DMS 273 (cell line): Measurements from ENCODE around the gene SLC7A4.
A peak's percentile ranks its signal among the peaks of the same experiment; 100 is the strongest.
"Not testable (repeated sequence)": the region's sequence is repeated elsewhere in the genome, so short reads cannot be mapped to it uniquely, and the experiment has no call there.

ENCODE experiments used
- DNase-seq: peaks from one replicate; lab custom pipeline; 2025; ENCODE audit not compliant: unreplicated experiment; lab: John Stamatoyannopoulos, UW

Gene SLC7A4

DNA sequence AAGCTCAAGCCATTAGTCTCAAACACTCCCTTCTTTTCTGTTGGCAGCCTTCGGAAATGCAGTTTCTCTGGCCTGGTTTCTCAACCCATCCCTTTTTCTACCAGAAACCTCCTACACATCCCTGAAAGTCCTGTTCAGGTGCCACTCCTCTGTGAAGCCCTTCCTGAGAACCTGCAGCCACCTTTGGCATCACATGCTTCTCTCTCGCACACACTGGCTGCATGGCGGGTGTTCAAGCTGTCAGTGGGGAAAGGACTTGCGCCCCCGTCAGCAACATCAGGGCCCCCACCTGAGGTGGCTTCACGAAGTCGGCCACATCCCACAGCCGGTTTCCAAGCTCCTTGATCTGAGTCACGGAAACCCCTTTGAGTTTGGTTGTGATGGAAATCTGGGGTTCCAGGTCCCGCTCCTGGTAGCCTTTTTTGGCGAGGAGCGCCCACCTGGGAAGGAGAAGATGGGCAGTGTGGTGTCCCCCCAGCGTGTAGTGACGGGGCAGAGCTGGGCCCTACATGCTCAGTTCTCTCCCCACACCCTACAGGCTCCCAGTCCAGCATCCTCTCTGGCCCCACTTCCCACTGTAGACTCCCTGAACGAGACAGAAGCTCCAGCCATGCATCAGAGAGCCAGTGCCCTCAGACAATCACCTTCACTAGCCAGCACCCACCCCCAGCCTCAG lies 11.6 kb upstream of the SLC7A4 start:
- DNase-seq: no peak

DNA sequence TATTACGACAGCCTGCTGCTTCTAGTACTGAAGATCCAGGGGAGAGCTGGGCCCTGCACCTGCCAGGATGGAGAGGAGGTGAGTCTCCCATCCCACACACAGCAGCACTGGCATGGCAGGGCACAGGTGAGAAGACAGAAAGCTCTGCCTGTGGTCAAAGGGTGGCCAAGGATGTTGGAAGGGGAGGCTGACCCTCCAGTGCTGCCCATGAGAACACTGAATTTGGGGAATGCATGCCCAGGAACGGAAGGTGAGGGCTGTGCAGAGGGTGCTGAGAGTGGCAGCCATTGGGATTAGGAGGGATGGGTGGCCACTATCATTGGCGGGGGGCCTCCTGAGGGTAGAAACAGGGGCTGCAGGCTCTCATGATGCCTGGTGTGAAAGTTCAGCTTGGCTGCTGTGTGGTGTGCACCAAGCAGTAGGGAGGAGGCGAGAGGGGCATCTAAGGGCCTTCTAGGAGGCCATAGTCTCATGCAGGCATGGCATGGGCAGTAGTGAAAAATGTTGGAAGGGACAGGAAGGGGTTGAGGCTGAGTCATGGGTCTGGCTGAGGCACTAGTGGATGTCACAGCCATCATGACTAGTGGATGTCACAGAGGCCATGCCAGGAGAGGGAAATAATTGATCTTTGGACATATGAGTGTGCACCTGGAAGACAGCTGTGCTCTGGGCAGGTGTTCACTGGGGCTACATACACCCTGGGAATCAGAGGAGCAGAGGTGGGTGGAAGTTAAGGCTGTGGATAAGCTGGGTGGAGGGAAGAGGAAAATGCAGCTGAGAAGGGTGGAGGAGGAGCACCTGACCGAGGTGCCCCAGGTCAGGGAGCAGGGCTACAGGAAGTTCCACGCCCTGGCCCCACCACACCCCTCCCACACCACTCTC lies 10.9 kb upstream of the SLC7A4 start:
- DNase-seq: no peak

DNA sequence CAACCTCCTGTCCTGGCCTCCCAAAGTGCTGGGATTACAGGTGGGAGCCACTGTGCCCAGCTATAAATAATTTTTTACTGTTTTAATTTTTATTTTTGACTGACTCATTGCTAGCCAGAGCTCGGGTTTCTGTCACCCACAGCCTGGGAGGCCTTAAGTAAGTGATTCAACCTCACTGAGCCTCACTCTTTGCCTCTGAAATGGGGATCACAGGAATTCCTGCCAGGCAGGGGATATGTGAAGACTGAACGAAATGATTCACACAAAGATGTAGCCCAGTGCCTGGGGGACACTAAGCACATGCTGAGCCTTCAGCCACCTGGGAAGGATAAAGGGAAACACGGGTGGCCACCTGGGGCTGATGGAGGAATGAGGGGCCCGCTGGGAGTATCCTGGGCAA lies 9.6 kb upstream of the SLC7A4 start:
- no peak for DNase-seq

DNA sequence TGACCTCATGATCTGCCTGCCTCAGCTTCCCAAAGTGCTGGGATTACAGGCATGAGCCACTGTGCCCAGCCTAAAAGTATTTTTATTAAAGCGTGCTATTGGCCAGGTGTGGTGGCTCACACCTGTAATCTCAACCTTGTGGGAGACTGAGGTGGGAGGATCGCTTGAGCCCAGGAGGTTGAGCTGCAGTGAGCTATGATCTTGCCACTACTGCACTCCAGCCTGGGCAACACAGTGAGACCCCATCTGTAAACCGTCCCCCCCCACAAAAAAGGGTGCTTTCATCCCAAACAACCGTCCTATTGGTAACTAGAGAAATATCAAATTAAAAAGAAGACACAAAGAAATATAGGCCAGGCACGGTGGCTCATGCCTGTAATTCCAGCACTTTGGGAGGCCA lies 6.8 kb upstream of the SLC7A4 start:
- DNase-seq: not testable (repeated sequence)

DNA sequence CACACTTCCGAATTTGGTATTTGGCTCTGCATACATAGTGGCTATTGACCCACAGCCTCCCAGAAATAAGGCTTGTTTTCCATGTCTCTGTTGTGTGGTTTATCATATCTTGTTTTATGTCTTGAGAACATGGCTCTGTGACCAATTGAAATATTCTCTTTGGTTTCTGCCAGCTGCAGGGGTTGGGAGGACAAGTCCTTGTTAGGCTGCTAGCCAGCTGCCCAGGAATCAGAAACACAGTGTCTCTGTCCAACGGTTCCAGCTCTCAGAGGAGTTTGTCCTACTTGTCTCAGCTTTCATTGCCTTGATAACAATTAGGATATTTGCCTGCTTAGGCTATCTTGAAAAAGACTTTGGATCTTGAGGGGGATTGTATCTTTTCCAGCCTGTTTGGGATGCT lies 6.0 kb upstream of the SLC7A4 start:
- DNase-seq: no peak

DNA sequence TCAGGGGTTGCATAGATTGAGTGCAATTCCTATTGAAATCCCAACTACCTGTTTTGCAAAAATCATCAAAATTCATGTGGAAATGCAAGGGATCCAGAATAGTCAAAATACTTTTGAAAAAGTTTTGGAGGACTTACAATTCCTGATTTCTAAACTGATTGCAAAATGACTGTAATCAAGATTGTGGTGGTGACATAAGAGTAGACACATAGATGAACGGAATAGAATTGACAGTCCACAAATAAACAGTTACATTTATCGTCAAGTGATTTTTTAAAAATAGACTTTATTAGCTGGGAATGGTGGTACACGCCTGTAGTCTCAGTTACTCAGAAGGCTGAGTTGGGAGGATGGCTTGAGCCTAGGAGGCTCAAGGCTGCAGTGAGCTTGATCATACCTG lies 2.6 kb upstream of the SLC7A4 start:
- DNase-seq: no peak

DNA sequence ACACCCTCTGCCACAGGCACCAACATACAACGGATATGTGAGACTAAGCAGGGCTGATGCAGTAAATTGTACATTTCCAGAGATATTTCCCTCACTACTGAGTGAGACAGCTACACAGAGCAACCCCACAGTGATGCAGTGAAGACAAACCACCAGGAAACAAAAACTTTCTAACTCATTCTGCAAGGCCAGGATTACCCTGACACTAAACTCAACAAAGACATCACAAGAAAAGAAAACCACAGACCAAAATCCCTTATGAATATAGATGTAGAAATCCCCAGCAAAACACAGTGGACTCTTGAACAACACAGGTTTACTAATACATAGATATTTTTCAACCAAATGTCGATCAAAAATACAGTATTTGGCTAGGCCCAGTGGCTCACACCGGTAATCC lies 1.5 kb upstream of the SLC7A4 start:
- no peak for DNase-seq

DNA sequence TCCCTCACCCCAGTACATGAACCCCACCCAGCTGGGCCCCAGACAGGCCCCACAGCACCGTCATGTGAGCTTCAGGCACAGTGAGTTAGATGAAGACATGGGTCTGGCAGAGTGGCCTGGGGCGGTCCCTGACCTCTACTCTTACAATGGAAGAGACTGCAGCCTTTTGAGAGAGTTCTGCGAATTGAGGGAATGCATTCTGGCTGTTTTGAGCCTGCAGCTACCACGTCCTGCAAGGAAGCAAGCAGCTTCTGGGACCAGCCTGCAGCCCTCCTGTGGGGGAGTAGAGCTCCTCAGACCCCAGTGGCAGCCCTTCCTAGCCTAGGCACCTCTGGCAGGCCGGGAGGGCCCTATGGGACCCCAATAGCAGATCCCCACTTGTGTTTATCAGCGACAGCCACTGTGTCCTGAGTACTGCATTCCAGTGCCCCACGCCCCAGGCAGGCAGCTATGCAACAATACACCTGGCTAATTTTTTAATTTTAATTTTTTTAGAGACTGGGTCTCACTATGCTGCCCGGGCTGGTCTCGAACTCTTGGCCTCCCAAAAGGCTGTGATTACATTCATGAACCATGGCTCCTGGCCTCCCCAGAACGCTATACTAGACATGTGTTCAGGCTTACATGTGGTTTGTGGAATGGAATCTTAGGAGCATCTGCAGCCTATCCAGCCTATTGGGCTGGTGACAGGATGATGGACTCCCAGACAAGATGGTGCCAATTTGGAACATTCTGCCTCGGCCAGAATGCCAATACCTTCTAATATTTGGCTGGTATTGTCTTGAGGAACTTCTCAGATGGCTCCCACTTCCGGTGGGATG lies 717 bp upstream of the SLC7A4 start:
- no peak for DNase-seq

DNA sequence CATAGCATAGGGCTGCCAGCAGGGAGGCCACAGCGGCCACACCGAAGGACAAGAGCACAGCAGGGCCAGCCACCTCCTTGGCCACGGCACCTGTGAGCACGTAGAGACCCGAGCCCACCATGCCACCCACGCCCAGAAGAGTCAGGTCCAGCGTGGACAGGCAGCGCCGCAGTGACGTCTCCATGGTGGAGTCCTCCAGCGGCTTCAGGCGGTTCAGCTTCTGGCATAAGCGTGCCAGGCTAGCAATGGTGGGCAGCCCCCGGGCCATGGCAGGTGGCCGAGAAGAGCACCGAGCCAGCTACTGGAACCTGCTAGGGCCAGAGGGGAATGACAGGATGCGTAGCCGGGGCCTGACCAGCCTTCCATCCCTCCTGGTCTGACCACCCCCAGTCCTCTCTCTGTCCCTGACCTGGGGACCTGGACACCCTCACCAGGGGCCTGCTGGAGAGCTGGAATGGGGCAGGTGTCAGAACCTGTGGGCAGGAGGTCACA lies 770 bp downstream of the SLC7A4 start:
- DNase-seq: no peak

DNA sequence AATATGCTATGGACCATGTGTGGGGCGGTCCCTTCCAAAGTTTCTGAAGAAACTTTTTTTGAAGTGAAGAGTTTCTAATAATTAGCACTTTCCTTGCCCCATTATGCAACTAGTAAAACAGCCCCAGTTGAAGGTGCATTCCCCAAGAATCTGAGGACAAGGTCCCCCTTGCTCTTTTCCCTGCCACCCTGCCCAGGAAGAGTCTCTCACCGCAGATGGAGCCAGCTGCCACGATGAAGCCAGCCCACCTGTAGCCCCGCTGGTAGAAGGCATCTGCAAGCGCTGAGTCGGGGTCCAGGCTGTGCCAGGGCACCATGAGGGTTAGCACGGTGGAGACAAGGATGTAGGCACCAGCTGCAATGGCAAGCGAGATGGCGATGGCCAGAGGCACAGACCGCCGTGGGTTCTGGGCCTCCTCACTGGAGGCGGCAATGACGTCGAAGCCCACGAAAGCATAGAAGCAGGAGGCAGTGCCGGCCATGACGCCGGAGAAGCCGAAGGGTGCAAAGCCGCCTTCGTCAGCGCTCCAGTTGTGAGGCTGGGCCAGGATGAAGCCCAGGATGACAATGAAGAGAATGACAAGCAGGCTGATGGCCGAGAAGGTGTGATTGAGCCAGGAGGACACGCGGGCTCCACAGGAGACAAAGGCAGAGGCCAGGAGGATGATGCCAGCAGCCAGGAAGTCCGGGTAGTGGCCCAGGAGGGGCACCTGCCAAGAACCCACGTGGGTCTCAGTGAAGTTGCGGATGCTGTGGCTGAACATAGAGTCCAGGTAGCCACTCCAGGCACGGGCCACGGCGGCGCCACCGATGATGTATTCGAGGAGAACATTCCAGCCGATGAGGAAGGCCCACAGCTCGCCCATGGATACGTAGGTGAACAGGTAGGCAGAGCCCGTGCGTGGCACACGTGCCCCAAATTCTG lies 1.5 kb downstream of the SLC7A4 start:
- DNase-seq: no peak

DNA sequence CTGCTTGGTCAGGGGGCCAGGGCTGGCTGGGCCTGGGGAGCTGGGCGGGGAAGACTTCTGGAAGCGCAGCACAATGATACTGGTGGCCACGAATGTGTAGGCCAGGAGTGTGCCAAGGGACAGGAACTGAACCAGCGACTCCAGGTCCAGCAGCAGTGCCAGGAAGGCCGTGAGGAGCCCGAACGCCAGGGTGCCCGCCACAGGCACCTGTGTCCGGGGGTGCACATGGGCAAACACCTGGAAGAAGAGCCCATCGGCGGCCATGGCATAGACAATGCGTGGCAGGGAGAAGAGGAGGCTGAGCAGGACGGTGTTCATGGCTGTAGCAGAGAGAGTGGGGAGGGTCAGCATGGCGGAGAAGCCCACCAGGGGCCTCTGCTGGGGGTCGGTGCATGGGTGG lies 2.3 kb downstream of the SLC7A4 start:
- DNase-seq: no peak

DNA sequence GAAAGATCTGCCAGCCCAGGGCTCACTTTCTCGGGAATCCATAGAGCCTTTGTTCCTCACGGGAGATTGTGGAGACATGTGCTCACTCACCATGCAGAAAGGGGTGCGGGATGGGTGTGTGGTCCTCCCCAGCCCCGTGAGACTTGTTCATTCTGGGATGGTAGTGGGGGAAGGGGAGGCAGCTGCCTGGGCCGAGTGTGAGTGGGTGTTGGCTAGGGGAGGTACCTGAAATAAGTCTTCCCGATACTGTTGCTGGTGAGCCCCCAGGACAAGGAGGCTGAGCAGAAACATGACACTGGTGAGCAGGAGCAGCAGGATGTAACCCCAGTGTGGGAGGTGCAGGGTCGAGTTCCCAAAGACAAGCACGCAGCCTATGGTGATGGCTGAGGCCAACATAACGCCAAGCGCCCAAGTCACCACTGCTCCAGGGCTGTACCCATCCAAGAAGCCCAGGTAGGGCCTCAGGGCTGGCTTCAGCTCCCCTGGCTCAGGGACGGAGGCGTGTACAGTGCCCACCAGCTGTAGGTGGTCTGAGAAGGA lies 2.8 kb downstream of the SLC7A4 start:
- DNase-seq: no peak

DNA sequence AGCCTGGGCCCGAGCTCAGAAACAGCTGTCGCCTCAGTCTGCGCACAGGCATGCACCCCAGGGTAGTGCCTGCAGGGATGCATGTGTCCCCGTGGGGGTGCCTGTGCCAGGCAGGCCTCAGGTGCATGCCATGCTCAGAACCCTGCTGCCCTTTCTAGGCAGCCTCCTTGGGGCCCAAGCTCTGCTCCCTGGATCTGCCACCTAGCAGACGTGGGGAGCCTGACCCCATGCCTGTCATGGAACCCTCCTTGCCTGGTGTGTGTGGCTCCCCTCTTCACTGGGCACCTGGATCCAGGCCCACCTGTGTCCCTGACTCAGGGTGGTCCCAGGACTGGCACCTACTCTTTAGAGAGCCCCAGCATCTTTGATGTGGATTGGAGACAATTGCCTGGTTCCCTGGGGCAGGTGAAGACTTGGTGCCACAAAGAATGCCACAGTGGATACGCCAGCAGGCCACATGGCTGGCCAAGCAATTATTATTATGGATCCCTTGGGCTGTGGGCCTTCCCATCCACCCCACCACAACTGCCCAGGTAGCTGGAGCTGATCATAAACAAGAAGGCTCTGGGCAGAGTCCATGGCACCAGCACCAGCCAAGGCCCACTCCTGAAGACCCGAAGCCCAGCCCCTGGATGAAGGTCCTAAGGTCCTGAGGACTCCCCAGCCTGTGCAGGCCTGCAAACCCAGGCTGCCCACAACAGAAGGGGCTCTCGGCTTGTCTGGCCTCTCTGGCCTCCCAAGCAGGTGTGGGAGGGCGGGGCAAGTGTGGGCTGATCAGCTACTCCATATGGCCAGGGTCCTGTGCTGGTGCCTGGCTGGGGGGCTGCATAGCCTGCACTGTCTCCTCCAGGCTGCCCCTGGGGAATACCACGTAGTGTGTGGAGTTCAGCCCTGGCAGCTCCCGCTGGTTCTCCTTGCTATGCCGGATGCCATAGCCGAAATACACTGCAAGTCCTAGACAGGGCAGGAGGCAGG lies 3.8 kb downstream of the SLC7A4 start:
- DNase-seq: peak; percentile 74

DNA sequence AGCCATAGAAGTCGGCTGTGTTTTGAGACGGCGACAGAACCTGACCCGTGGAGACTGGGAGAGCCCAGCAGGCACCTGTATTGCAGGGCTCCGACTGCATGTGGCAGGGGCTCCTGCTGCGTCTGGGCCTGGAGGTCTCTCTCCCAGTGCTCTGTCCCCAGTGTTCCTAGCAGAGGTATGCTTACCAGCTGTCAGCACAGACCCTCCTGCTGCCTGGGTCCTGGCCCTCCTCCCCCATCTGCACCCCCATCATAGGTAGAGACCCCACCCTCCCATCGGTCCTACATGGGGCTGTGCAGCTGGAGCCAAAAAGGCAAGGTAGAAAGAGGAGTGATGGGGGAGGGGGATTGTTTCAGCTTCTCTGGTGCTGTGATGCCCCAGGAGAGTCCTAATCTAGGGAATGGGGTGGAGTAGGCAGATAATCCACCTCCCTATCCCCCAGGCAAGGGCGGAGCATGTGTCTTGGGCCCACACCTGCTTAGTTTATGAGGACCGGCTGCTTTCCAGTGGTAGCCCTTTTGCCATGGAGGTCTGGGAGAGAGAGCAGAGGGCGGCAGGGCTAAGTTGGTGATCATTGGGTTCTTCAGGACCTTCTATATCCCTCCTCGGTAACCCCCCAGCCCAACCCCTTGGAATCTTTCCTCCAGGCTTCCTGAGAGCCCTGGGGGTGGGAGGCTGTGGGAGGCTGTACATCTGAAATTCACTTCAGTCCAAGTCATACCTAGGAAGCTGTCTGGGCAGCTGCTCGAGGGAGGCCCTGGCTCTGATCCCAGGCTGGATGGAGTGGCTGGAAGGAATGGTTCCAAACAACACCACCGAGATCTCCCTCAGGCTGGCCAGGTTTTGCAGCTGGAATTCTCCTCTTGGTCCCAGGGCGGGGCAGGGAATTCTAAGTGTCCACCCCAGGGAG lies 5.3 kb downstream of the SLC7A4 start:
- peak; percentile 84 for DNase-seq

DNA sequence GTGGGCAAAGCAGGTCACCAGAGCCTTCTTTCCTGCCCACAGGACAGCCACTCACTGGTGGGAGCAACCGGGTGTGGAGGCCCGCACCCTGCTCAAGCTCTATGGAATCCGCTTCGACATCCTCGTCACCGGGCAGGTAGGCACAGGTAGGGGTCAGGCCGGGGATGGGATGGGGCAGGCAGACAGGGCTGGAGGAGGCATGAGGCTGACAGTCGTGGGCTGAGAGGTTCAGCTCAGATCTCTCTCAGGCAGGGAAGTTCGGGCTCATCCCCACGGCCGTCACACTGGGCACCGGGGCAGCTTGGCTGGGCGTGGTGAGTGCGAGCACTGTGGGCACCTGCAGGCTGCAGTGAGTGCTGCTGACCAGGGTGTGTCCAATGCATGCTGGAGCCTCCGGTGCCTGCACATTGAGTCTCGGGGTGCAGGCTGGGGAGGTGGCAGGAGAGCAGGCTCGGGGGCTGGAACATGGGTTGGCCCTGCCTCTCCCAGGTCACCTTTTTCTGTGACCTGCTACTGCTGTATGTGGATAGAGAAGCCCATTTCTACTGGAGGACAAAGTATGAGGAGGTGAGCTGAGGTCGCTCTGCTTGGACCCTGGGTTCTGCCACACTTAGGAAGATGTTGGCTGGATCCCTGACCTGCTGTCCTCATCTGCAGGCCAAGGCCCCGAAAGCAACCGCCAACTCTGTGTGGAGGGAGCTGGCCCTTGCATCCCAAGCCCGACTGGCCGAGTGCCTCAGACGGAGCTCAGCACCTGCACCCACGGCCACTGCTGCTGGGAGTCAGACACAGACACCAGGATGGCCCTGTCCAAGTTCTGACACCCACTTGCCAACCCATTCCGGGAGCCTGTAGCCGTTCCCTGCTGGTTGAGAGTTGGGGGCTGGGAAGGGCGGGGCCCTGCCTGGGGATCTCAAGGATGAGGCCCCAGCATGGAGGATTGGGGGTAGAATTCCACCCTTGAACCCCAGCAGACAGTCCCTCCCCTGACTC lies 6.3 kb downstream of the SLC7A4 start:
- no peak for DNase-seq

DNA sequence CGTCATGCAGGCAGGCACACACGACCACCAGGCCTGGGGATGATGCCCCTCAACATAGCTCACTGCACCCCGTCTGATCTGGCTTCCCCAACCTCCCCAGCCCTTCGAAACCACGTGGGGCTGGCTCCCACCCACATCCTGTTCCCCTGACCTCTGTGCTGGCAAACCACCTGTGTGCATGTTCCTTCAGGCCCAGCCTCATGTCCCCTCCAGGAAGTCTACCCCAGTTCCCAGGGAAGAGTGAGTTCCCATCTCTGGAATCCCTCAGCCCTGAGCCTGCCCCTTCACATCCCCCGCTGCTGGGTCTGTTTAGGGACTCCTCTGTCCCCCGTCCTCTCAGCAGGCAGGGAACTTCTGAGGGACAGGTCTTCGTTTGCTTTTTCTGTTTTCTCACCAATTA lies 7.1 kb downstream of the SLC7A4 start:
- no peak for DNase-seq
